Coronary artery (tissue), 2 donors: Measurements from ENCODE around the gene GMPPB.

Experiments used
- DNase-seq: peaks from one replicate; pipeline ENCODE4 v3.0.0-alpha.2; 2017; ENCODE audit warnings: low spot score
- H3K27ac ChIP-seq, 2 donors: fragments of 200-600 bp; sonication (generic); one replicate each; pipeline ENCODE4 v1.5.1; 2016 to 2019
- H3K4me3 ChIP-seq: fragments of 200-600 bp; sonication (generic); 2 replicates; pipeline ENCODE4 v1.5.1; 2016; ENCODE audit warnings: mild to moderate bottlenecking, moderate library complexity
- TF ChIP-seq, protein P1 (sequence below): fragments of 200-600 bp; sonication (generic); IDR thresholded peaks from one replicate; pipeline ENCODE4 v1.5.1; 2019; ENCODE audit warnings: antibody characterized with exemption

Gene GMPPB

DNA sequence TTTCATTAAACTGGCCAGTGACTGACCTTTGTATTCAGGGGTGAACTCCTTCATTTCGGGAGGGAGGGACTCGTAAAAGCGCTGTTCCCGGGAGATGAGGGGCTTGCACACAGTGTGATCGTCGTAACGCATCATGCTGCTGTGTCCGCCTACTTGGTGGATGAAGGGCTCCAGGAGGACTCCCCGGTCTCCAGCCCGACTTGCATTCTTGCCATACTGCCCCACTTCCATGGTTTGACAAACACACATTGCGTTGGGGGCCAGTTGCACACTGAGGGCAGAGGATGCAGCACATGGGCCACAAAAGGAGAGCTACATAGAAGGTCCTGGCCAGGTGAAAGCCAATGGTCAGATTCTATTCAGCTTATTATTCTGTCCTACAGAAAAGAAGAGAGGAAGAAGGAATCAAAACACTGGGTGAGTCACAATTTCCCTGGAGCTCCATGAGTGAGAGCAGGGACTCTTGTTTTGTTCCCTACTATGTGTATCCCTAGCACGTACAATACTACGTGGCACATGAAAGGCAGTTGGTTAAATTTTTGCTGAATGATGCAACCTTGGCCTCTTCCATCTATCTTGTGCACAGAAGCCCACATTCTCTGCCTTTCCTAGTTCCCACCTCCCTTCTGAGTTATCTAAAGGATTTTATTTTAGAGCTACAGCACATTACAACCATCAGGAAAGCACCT lies 24.2 kb upstream of the GMPPB start:
- Histone ChIP-seq H3K27ac (no peak overlapping the region), H3K4me3 (no peak overlapping the region)
- TF ChIP-seq, protein P1, sequence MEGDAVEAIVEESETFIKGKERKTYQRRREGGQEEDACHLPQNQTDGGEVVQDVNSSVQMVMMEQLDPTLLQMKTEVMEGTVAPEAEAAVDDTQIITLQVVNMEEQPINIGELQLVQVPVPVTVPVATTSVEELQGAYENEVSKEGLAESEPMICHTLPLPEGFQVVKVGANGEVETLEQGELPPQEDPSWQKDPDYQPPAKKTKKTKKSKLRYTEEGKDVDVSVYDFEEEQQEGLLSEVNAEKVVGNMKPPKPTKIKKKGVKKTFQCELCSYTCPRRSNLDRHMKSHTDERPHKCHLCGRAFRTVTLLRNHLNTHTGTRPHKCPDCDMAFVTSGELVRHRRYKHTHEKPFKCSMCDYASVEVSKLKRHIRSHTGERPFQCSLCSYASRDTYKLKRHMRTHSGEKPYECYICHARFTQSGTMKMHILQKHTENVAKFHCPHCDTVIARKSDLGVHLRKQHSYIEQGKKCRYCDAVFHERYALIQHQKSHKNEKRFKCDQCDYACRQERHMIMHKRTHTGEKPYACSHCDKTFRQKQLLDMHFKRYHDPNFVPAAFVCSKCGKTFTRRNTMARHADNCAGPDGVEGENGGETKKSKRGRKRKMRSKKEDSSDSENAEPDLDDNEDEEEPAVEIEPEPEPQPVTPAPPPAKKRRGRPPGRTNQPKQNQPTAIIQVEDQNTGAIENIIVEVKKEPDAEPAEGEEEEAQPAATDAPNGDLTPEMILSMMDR = no peak
- DNase-seq = no peak

DNA sequence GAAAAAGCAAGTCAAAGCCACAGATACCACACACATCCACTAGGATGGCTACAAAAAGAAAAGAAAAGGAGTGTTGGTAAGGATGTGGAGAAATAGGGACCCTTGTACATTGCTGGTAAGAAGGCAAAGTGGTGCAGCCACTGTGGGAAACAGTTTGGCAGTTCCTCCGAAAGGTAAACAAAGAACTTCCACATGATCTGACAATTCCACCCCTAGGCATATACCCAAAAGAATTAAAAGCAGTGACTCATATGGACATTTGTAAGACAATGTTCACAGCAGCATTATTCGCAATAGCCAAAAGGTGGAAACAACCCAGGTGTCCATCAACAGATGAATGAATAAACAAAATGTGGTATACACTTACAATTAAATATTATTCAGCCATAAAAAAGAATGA lies 22.2 kb upstream of the GMPPB start:
- DNase-seq = no peak
- H3K4me3 ChIP-seq = no peak overlapping the region
- no peak overlapping the region for H3K27ac ChIP-seq
- TF ChIP-seq, protein P1 = no peak

DNA sequence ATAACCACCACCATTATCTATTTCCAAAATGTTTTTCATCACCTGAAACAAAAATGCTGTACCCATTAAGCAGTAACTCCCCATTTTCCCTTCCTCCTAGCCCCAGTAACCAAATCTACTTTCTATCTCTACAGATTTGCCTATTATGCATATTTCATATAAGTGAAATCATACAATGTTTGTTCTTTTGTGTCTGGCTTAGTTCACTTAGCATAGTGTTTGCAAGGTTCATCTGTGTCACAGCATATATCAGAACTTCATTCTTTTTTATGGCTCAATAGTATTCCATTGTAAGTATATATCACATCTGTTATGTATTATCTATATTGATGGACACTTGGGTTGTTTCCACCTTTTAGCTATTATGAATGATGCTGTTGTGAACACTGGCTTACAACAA lies 16.7 kb upstream of the GMPPB start:
- TF ChIP-seq, protein P1 = no peak
- no peak for DNase-seq

DNA sequence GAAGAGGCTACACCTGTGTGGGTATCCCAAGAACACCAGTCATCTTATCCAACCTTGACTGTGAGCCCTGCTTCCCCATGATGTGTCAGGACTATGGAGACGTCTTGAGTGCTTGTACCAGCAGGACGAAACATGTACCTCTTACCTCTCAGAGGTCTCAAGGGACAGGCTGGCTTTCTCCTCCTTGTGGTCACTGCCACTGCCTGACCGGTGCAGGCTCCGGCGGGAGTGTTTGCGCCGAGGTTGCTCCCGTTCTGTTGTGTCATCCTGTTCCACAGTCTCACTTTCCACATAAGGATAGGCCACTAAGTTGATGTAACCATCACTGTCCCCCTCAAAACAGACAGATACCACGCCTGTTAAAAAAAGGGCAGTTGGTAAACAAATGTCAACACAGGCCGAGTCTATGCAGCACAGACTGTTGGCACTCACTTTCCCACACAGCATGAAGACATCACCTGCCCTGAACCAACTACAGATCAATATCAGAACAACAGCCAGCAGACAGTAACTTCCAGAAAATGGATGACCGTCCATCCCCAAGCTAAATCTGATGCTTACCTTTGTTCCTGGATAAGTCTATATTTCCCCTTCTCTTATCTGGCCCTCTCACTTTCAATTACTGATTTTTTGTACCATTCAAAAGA lies 14.4 kb upstream of the GMPPB start:
- no peak overlapping the region for H3K4me3 ChIP-seq
- TF ChIP-seq, protein P1 = no peak
- no peak for DNase-seq
- no peak overlapping the region for H3K27ac ChIP-seq

More for the DNA sequence above, 16.7 kb upstream of the GMPPB start:
- Histone ChIP-seq H3K27ac (no peak overlapping the region), H3K4me3 (no peak overlapping the region)

DNA sequence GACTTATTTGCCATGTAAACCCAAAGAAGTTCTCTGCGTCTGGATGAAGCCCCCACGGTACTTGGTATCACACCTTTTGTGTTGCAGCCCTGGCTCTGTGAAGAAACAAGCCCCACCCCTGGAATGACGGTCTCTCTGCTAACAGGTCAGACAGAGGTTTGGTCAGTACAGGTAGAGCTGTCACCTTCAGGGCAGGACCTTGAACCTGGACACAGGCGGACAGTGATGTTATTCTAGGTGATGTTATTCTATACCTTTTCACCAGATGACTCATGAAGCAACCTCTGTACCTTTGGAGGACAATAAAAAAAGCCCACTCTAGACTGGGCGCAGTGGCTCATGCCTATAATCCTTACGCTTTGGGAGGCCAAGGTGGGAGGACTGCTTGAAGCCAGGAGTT lies 11.0 kb upstream of the GMPPB start:
- DNase-seq = no peak
- TF ChIP-seq, protein P1 = no peak
- Histone ChIP-seq H3K27ac (no peak overlapping the region), H3K4me3 (no peak overlapping the region)

DNA sequence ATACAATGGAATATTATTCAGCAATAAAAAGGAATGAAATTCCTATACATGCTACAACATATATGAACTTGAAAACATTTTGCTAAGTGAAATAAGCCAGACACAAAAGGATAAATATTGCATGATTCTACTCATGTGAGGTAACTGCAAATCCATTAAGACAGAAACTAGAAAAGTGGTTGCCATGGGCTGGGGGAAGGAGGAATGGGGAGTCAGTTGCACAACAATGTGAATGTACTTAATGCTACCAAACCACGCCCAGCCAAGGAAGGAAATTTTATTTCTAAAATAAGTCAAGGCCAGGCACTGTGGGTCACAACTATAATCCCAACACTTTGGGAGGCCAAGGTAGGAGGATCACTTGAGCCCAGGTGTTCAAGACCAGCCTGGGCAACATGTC lies 9.8 kb upstream of the GMPPB start:
- Histone ChIP-seq H3K4me3 (no peak overlapping the region), H3K27ac (no peak overlapping the region)
- DNase-seq = no peak
- TF ChIP-seq, protein P1 = no peak

DNA sequence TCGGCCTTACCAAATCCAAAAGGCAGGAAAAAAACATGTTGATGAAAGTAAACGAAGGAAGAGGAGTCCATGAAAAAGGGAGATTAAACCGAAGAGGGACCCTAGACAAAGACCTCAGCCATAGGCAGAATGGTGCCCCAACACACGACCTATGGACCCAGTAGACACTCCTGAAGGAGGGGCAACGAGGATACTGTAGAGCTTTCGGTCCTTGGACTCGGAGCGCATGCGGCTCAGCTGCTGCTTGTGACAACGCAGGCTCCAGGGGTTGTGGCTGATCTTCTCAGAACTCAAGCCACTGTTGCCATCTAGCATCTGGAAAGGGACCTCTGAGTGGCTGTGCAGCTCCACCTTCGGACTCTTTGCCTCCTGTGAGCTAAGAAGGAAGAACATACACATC lies 8.8 kb upstream of the GMPPB start:
- no peak for DNase-seq
- no peak overlapping the region for H3K4me3 ChIP-seq
- TF ChIP-seq, protein P1 = no peak
- H3K27ac ChIP-seq = no peak overlapping the region
